GM06990 (cell line): ENCODE measurements around the gene EMX1.

Source experiments
- DNase-seq: peaks from one replicate; pipeline ENCODE4 v3.0.0-alpha.2; 2011; ENCODE audit not compliant: insufficient read length; ENCODE audit errors: extremely low read depth
- H3K27me3 ChIP-seq: replicated peaks from 2 replicates; pipeline ENCODE4 v1.6.0; 2011; ENCODE audit warnings: low read length; ENCODE audit not compliant: control insufficient read depth, insufficient read depth
- H3K36me3 ChIP-seq: 2 replicates; pipeline ENCODE4 v1.5.1; 2011; ENCODE audit warnings: low read length; ENCODE audit not compliant: control insufficient read depth, insufficient read depth
- H3K4me3 ChIP-seq: replicated peaks from 2 replicates; pipeline ENCODE4 v1.5.1; 2011; ENCODE audit warnings: low read depth, mild to moderate bottlenecking, control low read depth, low read length
- TF ChIP-seq, protein P1 (sequence below): IDR thresholded peaks from 2 replicates; pipeline ENCODE4 v1.5.1; 2011; ENCODE audit warnings: low read length, control low read depth, mild to moderate bottlenecking, inconsistent platforms; ENCODE audit not compliant: insufficient read depth, poor library complexity, severe bottlenecking

EMX1 gene

DNA sequence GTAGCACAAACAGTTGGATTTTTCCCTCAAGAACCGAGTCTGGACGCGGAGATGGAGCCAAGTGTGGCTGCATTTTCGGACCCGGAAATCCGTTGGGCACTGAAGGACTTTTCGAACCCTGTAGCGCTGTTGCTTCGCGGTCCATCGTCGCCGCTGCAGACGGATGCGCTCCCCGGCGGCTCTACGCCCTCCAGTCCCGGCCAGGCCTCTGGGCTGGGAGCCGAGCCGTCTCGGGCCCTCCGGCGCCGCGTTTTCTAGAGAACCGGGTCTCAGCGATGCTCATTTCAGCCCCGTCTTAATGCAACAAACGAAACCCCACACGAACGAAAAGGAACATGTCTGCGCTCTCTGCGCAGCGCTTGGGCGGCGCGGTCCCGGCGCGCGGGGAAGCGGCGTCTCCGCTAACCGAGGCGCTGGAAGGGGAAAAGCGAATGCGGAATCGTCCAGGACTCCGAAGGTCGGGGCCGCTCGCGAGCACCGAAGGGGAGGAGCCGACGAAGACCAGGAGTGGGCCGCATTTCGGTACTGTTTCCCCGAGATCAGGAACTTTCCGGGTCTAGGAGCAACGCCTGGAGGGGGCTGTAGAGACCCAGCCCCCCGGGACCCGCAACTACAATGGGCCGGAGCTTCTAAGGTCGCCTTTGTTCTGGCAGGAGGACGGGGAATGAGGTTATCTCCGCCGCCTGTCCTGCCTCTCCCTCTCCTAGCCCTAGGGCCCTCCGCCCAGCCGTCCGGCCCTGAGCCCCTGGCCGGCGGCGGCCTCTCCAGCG is 3.2 kb downstream of the EMX1 start:
- Histone ChIP-seq H3K4me3 (peak overlapping the region; percentile 22), H3K27me3 (no peaks in the 10 kb centered on the region; the same call in 1 of the 2 replicates), H3K36me3 (no peaks in the 10 kb centered on the region)
- TF ChIP-seq, protein P1, sequence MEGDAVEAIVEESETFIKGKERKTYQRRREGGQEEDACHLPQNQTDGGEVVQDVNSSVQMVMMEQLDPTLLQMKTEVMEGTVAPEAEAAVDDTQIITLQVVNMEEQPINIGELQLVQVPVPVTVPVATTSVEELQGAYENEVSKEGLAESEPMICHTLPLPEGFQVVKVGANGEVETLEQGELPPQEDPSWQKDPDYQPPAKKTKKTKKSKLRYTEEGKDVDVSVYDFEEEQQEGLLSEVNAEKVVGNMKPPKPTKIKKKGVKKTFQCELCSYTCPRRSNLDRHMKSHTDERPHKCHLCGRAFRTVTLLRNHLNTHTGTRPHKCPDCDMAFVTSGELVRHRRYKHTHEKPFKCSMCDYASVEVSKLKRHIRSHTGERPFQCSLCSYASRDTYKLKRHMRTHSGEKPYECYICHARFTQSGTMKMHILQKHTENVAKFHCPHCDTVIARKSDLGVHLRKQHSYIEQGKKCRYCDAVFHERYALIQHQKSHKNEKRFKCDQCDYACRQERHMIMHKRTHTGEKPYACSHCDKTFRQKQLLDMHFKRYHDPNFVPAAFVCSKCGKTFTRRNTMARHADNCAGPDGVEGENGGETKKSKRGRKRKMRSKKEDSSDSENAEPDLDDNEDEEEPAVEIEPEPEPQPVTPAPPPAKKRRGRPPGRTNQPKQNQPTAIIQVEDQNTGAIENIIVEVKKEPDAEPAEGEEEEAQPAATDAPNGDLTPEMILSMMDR: no peak
- peak; percentile 70 for DNase-seq

DNA sequence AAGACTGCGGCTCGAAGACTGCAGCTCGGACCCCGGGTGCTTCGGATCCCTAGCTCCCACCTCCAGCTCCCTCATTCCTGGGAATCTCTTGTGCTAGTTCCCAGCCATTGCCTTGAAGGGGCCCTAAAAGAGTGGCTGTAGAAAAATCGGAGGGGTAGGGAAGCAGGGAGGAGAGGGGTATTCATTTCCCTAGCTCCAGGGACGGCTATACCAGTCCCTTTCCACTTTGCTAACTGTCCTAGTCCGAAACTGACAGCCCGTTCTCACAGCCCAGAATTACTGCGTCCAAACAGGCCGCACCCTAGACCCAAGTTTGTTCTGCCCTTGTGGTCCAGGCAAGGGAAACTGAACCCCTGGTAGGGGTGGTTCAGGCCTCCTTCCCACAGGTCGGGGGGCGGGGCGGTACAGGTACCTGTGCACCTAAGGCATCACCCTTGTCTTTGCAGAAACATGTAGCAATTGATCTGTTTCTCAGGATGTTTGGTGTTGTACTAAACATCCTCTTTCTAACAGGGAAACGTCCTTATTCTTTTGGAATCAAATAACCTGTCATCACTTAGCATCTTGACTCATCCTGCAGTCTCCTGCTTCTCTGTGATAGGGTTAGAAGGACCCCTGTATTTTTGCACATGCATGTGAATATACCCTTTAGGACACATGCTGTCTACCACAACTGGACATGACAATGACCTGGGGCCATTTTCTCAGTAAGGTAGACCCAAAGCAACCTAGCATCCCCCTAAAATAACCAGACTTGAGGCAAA is 4.0 kb downstream of the EMX1 start:
- no peaks in the 10 kb centered on the region for H3K36me3 ChIP-seq
- H3K27me3 ChIP-seq: no peaks in the 10 kb centered on the region; the same call in 1 of the 2 replicates
- DNase-seq: no peak
- no peak overlapping the region for H3K4me3 ChIP-seq
- TF ChIP-seq, protein P1: no peak

DNA sequence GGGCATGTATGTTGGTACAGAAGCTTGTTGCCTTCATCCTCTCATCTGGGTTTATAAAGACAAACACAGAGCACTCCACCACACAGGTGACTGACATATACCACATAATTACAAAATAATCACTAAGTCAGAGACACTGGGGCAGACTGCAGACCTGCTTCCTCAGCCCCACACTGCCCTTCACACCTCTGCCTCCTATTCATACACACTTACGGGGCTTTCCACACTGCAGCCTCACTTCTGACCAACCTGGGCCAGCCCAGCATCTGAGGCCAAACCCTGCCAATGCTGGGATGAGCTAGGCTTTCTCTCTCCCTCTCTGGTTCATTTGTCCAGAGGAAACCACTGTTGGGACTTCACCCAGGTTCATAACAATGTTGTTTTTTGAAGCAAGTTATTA is 4.5 kb downstream of the EMX1 start:
- TF ChIP-seq, protein P1: no peak
- DNase-seq: no peak

DNA sequence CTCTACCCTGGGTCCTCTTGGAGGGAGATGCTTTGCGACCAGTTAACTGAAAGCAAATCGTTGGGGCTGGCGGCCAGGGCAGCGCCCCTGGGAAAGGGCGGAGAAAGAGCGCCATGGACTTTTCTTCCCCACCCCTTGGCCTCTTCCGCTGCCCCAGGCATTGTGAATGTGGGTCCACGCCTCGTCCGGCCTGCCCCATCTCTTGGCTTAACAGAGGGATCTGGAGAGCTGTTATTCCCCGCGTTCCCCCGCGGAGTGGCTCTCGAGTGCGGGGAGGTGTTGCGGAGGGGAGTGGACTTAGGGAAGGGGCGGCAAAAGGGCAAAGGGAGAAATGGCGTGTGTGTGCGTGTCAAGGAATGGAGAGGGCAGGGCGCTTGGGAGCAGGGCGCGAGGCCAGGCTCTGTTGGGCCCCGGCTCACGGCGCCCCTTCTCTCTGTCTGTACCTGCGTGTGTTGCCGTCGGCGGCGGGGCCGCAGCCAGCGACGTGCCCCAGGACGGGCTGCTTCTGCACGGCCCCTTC is 6.6 kb downstream of the EMX1 start:
- Histone ChIP-seq H3K4me3 (no peak overlapping the region), H3K27me3 (no peaks in the 10 kb centered on the region; the same call in 1 of the 2 replicates), H3K36me3 (no peaks in the 10 kb centered on the region)
- TF ChIP-seq, protein P1: no peak
- DNase-seq: no peak

More for the DNA sequence above, 4.5 kb downstream of the EMX1 start:
- Histone ChIP-seq H3K4me3 (no peak overlapping the region), H3K27me3 (no peaks in the 10 kb centered on the region; the same call in 1 of the 2 replicates), H3K36me3 (no peaks in the 10 kb centered on the region)

DNA sequence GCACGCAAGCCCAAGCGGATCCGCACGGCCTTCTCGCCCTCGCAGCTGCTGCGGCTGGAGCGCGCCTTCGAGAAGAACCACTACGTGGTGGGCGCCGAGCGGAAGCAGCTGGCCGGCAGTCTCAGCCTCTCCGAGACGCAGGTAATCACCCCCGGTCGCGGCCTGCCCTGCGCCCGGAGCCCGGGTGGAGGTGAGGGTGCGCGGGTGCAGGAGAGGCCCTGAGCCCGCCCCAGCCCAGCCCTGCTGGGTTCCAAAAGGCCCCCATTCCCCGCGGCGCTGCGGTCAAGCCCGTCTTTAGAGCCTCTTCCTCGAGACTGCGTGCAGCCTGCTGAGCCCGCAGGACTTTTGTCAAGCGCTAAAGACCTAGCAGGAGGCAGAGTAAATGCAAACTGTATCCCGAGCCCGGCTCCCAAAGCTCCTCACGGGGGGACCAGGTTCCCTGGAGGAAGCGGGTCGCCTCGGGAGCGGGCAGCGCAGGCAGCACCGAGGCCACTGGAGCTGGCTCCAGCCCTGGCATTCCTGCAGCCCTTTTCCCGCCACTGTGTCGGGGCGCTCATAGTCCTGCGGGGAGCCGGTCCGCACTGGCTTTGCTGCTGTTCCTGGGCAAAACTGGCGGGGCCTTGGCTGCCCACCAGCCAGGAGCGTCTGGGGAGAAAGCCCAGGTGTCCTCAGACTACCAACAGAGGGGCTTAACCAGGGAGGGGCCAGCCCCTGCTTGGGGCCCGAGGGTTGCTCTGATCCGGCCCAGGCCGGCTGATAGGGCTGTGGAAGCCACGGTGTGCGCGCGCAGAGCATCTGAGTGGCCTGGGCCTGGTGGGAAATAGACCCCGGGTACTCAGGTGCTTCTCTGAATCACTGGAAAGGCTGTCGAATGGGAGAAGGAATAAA is 7.3 kb downstream of the EMX1 start:
- TF ChIP-seq, protein P1: no peak
- no peak overlapping the region for H3K4me3 ChIP-seq
- DNase-seq: peak; percentile 52
- no peaks in the 10 kb centered on the region for H3K27me3 ChIP-seq
- H3K36me3 ChIP-seq: no peaks in the 10 kb centered on the region
